ENCODE results near the gene PRKAR1B. TPM values are rescaled to one million over a fixed set of nuclear protein-coding genes. Genes with fewer than 3 reads are reported as not detected.
A peak's percentile ranks its signal among the peaks of the same experiment; 100 is the strongest.

Gene PRKAR1B
- total and polyA plus RNA-seq, 5 donors = 20.7 to 38.3 (median 23.8) TPM

DNA sequence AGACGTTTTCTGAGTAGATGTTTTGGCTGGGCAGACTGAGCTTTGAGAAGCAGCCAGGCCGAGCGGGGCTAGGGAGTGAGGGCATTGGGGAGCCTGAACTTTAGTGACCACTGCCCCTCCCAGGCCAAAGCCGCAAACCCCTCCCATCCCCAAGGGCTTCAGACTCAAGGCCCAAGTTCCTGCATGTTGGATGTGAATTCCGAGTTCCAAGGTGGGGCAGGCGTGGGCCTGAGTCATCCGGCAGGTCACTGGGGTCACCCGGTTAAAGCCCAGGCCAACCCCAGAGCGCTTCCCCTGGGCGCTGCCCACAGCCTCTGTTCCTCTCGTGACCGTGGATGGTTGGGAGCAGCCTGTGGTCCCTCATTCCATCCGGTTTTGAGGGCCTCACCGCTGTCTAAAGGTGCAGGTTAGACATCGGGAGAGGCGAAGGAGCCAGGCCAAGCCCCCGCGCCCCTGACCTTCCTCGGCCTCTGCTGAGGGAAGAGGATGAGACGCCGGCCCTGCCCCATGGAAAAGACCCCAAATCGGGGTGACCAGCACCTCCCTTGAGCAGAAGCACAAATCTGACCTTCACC, 200.5 kb downstream of the PRKAR1B start:
- intact Hi-C loops (cut with DNase I) = loop anchor here in 2 of 4 donors (10.0 kb wide), 2 partner anchors 128 to 198 kb away; partner anchors contain the start of genes DNAAF5 (in 1 of the 2) and PRKAR1B (in 1 of the 2)
- H3K4me3 ChIP-seq (ENCODE audit: low read length) = no peak overlapping the region
- H3K27me3 ChIP-seq (ENCODE audit: control insufficient read depth, insufficient read depth) = no peaks in the 10 kb centered on the region
- WGBS = 84% methylated on average over 22 of the region's 22 CpGs
- no peaks in the 10 kb centered on the region for H3K9me3 ChIP-seq (ENCODE audit: control insufficient read depth, low read length)
- no peak overlapping the region for H3K27ac ChIP-seq (ENCODE audit: low read length)
- no peaks in the 10 kb centered on the region for H3K4me1 ChIP-seq (ENCODE audit: control insufficient read depth, insufficient read depth, low read length)
- ATAC-seq (peak in 1 of 2 donors; percentile 44), DNase-seq (peak in 1 of 3 donors; percentile 32)

GRCh38 chr7:525740-526139, 201.3 kb downstream of the PRKAR1B start:
- Histone ChIP-seq H3K27ac (ENCODE audit: low read length) (no peak overlapping the region), H3K27me3 (ENCODE audit: control insufficient read depth, insufficient read depth) (no peaks in the 10 kb centered on the region)

DNA sequence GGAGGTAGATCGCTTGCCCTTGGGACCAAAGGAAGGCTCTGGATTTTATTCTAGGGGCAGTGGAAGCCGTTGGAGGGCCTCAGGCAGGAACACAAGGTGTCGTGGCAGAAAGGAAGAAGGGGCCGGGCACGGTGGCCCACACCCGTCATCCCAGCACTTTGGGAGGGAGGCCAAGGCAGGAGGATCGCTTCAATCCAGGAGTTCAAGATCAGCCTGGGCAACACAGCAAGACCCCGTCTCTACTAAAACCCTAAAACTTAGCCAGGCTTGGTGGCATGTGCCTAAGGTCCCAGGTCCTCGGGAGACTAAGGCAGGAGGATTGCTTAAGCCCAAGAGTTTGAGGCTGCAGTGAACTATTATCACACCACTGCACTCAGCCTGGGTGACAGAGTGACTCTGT, 202.3 kb downstream of the PRKAR1B start:
- ATAC-seq (no peak), DNase-seq (no peak)
- Histone ChIP-seq H3K27me3 (ENCODE audit: control insufficient read depth, insufficient read depth) (no peaks in the 10 kb centered on the region), H3K9me3 (ENCODE audit: control insufficient read depth, low read length) (no peaks in the 10 kb centered on the region), H3K4me3 (ENCODE audit: low read length) (no peak overlapping the region), H3K27ac (ENCODE audit: low read length) (no peak overlapping the region), H3K4me1 (ENCODE audit: control insufficient read depth, insufficient read depth, low read length) (no peaks in the 10 kb centered on the region)
- intact Hi-C loops (cut with DNase I) = loop anchor here in 2 of 4 donors (10.0 kb wide), 2 partner anchors 130 to 200 kb away; partner anchors contain the start of genes DNAAF5 (in 1 of the 2) and PRKAR1B (in 1 of the 2)
- WGBS = 94% methylated on average over 9 of the region's 9 CpGs

More at GRCh38 chr7:525740-526139, 201.3 kb downstream of the PRKAR1B start:
- no peak overlapping the region for H3K4me3 ChIP-seq (ENCODE audit: low read length)
- no peaks in the 10 kb centered on the region for H3K4me1 ChIP-seq (ENCODE audit: control insufficient read depth, insufficient read depth, low read length)
- ATAC-seq (no peak), DNase-seq (peak in 1 of 3 donors; percentile 24)
- H3K9me3 ChIP-seq (ENCODE audit: control insufficient read depth, low read length) = no peaks in the 10 kb centered on the region
- WGBS = 59% methylated on average over 12 of the region's 12 CpGs
- intact Hi-C loops (cut with DNase I) = loop anchor here in 2 of 4 donors (10.0 kb wide), 2 partner anchors 129 to 199 kb away; partner anchors contain the start of genes DNAAF5 (in 1 of the 2) and PRKAR1B (in 1 of the 2)

DNA sequence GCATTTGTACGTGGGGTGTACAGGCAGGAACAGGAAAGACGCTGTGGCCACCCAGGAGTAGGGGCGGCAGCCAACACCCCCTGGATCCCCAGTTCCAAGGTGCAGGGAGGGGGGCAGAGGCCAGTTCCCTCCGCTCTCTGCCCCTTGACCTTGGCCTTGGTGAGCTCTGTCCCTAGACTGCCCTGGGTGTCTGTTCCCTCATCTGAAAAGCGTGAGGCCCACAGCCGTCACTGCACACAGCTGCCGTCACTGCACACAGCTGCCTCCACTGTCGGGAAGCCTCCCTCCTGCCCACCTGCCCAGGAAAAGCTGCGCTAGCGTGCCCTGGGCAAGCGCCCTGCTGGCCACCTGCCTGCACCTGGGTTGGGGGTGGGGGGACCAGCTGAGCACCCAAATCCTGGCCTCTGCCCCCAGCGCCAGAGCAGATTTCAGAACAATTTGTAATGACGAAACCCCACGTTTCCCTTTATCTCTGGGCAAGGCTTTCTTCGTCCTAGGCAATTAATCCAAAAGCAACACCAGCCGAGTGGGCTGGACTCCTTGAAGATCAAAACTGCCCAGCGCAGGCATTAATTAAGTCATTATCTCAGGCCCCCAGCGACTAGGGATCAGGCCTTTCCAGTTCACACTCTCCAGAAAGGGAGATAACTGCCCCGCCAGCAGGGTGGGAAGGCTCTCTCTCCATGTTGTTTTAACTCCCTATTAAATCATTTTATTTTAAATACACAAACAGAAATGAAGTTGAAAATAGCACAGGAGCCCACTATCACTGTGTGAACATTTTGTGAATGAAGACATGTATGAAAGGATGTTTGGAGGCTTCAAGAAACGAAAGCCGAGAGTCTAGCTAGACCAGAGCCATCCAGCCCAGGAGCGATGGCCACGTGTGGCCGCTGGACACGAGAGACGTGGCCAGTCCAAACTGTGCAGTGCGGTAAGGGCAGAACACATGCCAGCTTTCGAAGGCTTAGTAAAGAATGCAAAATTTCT, 203.4 kb downstream of the PRKAR1B start:
- WGBS = 53% methylated on average over 28 of the region's 28 CpGs
- Histone ChIP-seq H3K4me1 (ENCODE audit: control insufficient read depth, insufficient read depth, low read length) (no peaks in the 10 kb centered on the region), H3K4me3 (ENCODE audit: low read length) (peak overlapping the region; percentile 60), H3K9me3 (ENCODE audit: control insufficient read depth, low read length) (no peaks in the 10 kb centered on the region), H3K27me3 (ENCODE audit: control insufficient read depth, insufficient read depth) (no peaks in the 10 kb centered on the region), H3K27ac (ENCODE audit: low read length) (peak overlapping the region; percentile 86)
- ATAC-seq (no peak), DNase-seq (peak in 1 of 3 donors; percentile 56)
- intact Hi-C loops (cut with DNase I) = loop anchor here in 2 of 4 donors (10.0 kb wide), 2 partner anchors 131 to 201 kb away; partner anchors contain the start of genes DNAAF5 (in 1 of the 2) and PRKAR1B (in 1 of the 2)

- peak overlapping the region; percentile 86 for H3K27ac ChIP-seq (ENCODE audit: low read length)
- intact Hi-C loops (cut with DNase I) = loop anchor here in 2 of 4 donors (10.0 kb wide), 2 partner anchors 132 to 202 kb away; partner anchors contain the start of genes DNAAF5 (in 1 of the 2) and PRKAR1B (in 1 of the 2)
These were observed 204.1 kb downstream of the PRKAR1B start for GRCh38 chr7:522951-523314.

DNA sequence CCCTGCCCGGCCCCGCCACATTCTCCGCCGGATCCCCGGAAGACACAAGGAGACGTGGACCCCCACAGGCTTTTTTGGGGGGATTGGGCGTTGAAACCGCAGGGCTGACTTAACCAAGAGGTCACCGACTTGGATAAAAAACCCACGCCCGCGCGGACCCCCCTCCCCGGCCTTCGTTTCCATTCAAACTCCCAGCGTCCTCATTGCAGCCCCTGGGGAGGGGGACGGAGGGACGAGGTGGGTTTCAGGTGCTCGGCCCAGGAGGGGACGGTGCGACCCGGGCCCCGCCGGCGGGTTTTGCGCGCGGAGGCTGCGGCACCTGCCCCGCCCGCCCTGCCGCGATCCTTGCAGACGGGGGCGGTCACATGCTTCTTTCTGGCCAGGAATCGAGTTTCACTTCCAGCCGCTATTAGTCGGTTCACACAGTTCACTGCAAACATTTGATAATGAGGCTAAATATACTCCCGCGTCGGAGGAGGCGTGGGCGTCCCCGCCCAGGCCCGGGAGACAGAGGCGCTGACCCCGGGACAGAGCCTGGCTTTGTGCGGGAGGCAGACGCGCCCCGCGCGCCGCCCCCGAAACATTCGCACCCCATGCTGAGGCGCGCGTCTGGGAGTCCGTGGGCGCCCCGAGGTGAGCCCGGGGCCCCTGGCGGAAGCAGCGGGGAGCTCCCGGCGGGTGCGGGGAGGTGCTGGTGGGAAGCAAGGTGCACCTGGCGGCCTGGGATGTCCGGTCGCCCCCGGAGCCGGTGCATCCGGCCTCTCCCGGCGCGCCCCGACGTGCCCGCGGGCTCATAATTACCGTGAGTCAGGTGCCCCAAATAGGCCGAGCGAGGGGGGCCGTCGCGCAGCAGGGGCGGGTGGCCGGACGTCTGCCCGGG, 204.8 kb downstream of the PRKAR1B start:
- intact Hi-C loops (cut with DNase I) = loop anchor here in 2 of 4 donors (10.0 kb wide), 2 partner anchors 132 to 202 kb away; partner anchors contain the start of genes DNAAF5 (in 1 of the 2) and PRKAR1B (in 1 of the 2)
- under 1% methylated on average over 91 of the region's 91 CpGs for WGBS

More at GRCh38 chr7:522951-523314, 204.1 kb downstream of the PRKAR1B start:
- Histone ChIP-seq H3K4me3 (ENCODE audit: low read length) (peak overlapping the region; percentile 60), H3K9me3 (ENCODE audit: control insufficient read depth, low read length) (no peaks in the 10 kb centered on the region), H3K4me1 (ENCODE audit: control insufficient read depth, insufficient read depth, low read length) (no peaks in the 10 kb centered on the region), H3K27me3 (ENCODE audit: control insufficient read depth, insufficient read depth) (no peaks in the 10 kb centered on the region)
- peak in 1 of 3 donors; percentile 66 for DNase-seq
- whole genome bisulfite sequencing = 17% methylated on average over 21 of the region's 21 CpGs
- no peak for ATAC-seq

GRCh38 chr7:521221-522070, 205.6 kb downstream of the PRKAR1B start:
- intact Hi-C loops (cut with DNase I) = loop anchor here in 2 of 4 donors (10.0 kb wide), 2 partner anchors 133 to 203 kb away; partner anchors contain the start of genes DNAAF5 (in 1 of the 2) and PRKAR1B (in 1 of the 2)
- 13% methylated on average over 72 of the region's 72 CpGs for WGBS

More for the DNA sequence above, 204.8 kb downstream of the PRKAR1B start:
- H3K27me3 ChIP-seq (ENCODE audit: control insufficient read depth, insufficient read depth) = no peaks in the 10 kb centered on the region
- peak; percentile 66 to 83 (median 81) for DNase-seq
- H3K27ac ChIP-seq (ENCODE audit: low read length) = peak overlapping the region; percentile 86
- ATAC-seq = peak; percentile 56
- peak overlapping the region; percentile 60 for H3K4me3 ChIP-seq (ENCODE audit: low read length)
- no peaks in the 10 kb centered on the region for H3K9me3 ChIP-seq (ENCODE audit: control insufficient read depth, low read length)
- H3K4me1 ChIP-seq (ENCODE audit: control insufficient read depth, insufficient read depth, low read length) = no peaks in the 10 kb centered on the region

GRCh38 chr7:520503-521161, 206.4 kb downstream of the PRKAR1B start:
- intact Hi-C loops (cut with DNase I) = loop anchor here in 2 of 4 donors (10.0 kb wide), 2 partner anchors 134 to 204 kb away; partner anchors contain the start of genes DNAAF5 (in 1 of the 2) and PRKAR1B (in 1 of the 2)
- 19% methylated on average over 63 of the region's 63 CpGs for WGBS
- H3K27me3 ChIP-seq (ENCODE audit: control insufficient read depth, insufficient read depth) = no peaks in the 10 kb centered on the region
- no peaks in the 10 kb centered on the region for H3K4me1 ChIP-seq (ENCODE audit: control insufficient read depth, insufficient read depth, low read length)
- peak in 1 of 3 donors; percentile 78 for DNase-seq
- H3K4me3 ChIP-seq (ENCODE audit: low read length) = peak overlapping the region; percentile 87
- peak; percentile 0 to 4 for ATAC-seq
- no peaks in the 10 kb centered on the region for H3K9me3 ChIP-seq (ENCODE audit: control insufficient read depth, low read length)
- H3K27ac ChIP-seq (ENCODE audit: low read length) = peak overlapping the region; percentile 6

More at GRCh38 chr7:521221-522070, 205.6 kb downstream of the PRKAR1B start:
- Histone ChIP-seq H3K27me3 (ENCODE audit: control insufficient read depth, insufficient read depth) (no peaks in the 10 kb centered on the region), H3K4me3 (ENCODE audit: low read length) (peak overlapping the region; percentile 60), H3K4me1 (ENCODE audit: control insufficient read depth, insufficient read depth, low read length) (no peaks in the 10 kb centered on the region), H3K9me3 (ENCODE audit: control insufficient read depth, low read length) (no peaks in the 10 kb centered on the region), H3K27ac (ENCODE audit: low read length) (peak overlapping the region; percentile 34)
- peak; percentile 83 to 93 (median 92) for DNase-seq
- ATAC-seq = peak; percentile 10 to 32

All from right cardiac atrium (tissue), 5 donors.